ENCODE data around the gene FNDC3B.

FNDC3B gene

GRCh38 chr3:172174513-172175253 lies 135.3 kb downstream of the FNDC3B start:
- DNase-seq: no peak

- no peak for DNase-seq
These were observed 135.8 kb downstream of the FNDC3B start for GRCh38 chr3:172175254-172175599.

- DNase-seq: no peak
These were observed 136.8 kb downstream of the FNDC3B start for GRCh38 chr3:172176061-172176770.

GRCh38 chr3:172177046-172177445 lies 137.7 kb downstream of the FNDC3B start:
- no peak for DNase-seq

GRCh38 chr3:172177803-172178316 lies 138.5 kb downstream of the FNDC3B start:
- DNase-seq: no peak

- DNase-seq: no peak
These were observed 140.5 kb downstream of the FNDC3B start for GRCh38 chr3:172179680-172180399.

GRCh38 chr3:172180473-172180872 lies 141.1 kb downstream of the FNDC3B start:
- DNase-seq: no peak

- DNase-seq: no peak
These were observed 142.7 kb downstream of the FNDC3B start for GRCh38 chr3:172181932-172182586.

GRCh38 chr3:172182797-172183196 lies 143.4 kb downstream of the FNDC3B start:
- DNase-seq: no peak

GRCh38 chr3:172184106-172184822 lies 144.9 kb downstream of the FNDC3B start:
- no peak for DNase-seq

GRCh38 chr3:172185907-172186306 lies 146.5 kb downstream of the FNDC3B start:
- no peak for DNase-seq

GRCh38 chr3:172186607-172187006 lies 147.2 kb downstream of the FNDC3B start:
- DNase-seq: no peak

- no peak for DNase-seq
These were observed 148.1 kb downstream of the FNDC3B start for GRCh38 chr3:172187511-172187910.

- no peak for DNase-seq
These were observed 149.1 kb downstream of the FNDC3B start for GRCh38 chr3:172188511-172188910.

GRCh38 chr3:172189213-172189612 lies 149.8 kb downstream of the FNDC3B start:
- no peak for DNase-seq

GRCh38 chr3:172189987-172190603 lies 150.7 kb downstream of the FNDC3B start:
- no peak for DNase-seq

- DNase-seq: no peak
These were observed 151.6 kb downstream of the FNDC3B start for GRCh38 chr3:172190980-172191379.

GRCh38 chr3:172191629-172192028 lies 152.3 kb downstream of the FNDC3B start:
- no peak for DNase-seq

- DNase-seq: no peak
These were observed 153.5 kb downstream of the FNDC3B start for GRCh38 chr3:172192830-172193415.

GRCh38 chr3:172193436-172193835 lies 154.1 kb downstream of the FNDC3B start:
- no peak for DNase-seq

- peak; percentile 65 for DNase-seq
These were observed 155.5 kb downstream of the FNDC3B start for GRCh38 chr3:172194702-172195406.

All from NCI-H774 (cell line).